Ectodermal cell (in vitro differentiated cells): ENCODE data around the gene CACNB4.
"Not testable (repeated sequence)": the region's sequence is repeated elsewhere in the genome, so short reads cannot be mapped to it uniquely, and the experiment has no call there.

Experiments
- H3K27ac ChIP-seq: 2 replicates; pipeline ENCODE4 v1.7.0; 2013; ENCODE audit warnings: mild to moderate bottlenecking, low read depth, low read length; ENCODE audit not compliant: insufficient read depth, poor library complexity, severe bottlenecking
- H3K27me3 ChIP-seq: 2 replicates; pipeline ENCODE4 v1.7.0; 2013; ENCODE audit warnings: mild to moderate bottlenecking, low read length; ENCODE audit not compliant: insufficient read depth, control insufficient read depth, poor library complexity, severe bottlenecking
- H3K36me3 ChIP-seq: one replicate; pipeline ENCODE4 v1.7.0; 2013; ENCODE audit warnings: low read length; ENCODE audit not compliant: control insufficient read depth, insufficient read depth
- H3K4me1 ChIP-seq: one replicate; pipeline ENCODE4 v1.7.0; 2013; ENCODE audit warnings: low read length; ENCODE audit not compliant: control insufficient read depth, insufficient read depth
- H3K4me3 ChIP-seq: 2 replicates; pipeline ENCODE4 v1.7.0; 2013; ENCODE audit warnings: low read depth, low read length, control low read depth; ENCODE audit not compliant: insufficient read depth
- H3K9me3 ChIP-seq: 2 replicates; pipeline ENCODE4 v1.7.0; 2013; ENCODE audit warnings: mild to moderate bottlenecking, low read length, moderate library complexity; ENCODE audit not compliant: control insufficient read depth
- WGBS, 2 experiments: methylation state at CpG; one replicate each; pipeline ENCODE4 v1.1.7; 2013; ENCODE audit warnings: missing lambda C conversion rate in 2 of 2; 5-methylcytosine and 5-hydroxymethylcytosine counted together

The CACNB4 gene

DNA sequence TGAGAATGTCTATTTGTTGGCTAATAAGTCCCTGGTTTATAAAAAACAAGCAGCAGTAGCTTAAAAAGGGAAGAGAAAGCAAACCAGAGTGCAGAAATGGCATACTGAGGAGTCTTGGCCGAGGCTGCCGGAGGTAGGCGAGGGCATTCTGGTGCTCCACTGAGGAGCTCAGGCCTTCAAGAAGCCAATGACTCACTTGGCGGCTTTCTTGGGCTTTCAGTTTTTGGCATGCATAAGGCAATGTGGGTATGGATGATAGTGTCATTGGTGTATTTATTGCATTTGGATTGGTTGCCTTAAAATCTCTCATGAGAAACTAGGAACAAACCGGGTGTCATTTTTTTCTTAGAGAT is 151.1 kb downstream of the CACNB4 start:
- Histone ChIP-seq H3K36me3 (no peaks in the 10 kb centered on the region), H3K27me3 (no peaks in the 10 kb centered on the region), H3K9me3 (no peaks in the 10 kb centered on the region), H3K4me1 (peaks cover 3% of the 10 kb centered on the region), H3K4me3 (no peak overlapping the region), H3K27ac (no peak overlapping the region)
- 73 to 74% methylated on average over 5 of the region's 5 CpGs for WGBS, 2 experiments

- H3K4me3 ChIP-seq: no peak overlapping the region
- no peaks in the 10 kb centered on the region for H3K36me3 ChIP-seq
- peaks cover 3% of the 10 kb centered on the region for H3K4me1 ChIP-seq
- no peak overlapping the region for H3K27ac ChIP-seq
- 39 to 47% methylated on average over 15 of the region's 15 CpGs for WGBS, 2 experiments
- no peaks in the 10 kb centered on the region for H3K9me3 ChIP-seq
- H3K27me3 ChIP-seq: no peaks in the 10 kb centered on the region
These were observed 151.7 kb downstream of the CACNB4 start for GRCh38 chr2:151946899-151947812.

DNA sequence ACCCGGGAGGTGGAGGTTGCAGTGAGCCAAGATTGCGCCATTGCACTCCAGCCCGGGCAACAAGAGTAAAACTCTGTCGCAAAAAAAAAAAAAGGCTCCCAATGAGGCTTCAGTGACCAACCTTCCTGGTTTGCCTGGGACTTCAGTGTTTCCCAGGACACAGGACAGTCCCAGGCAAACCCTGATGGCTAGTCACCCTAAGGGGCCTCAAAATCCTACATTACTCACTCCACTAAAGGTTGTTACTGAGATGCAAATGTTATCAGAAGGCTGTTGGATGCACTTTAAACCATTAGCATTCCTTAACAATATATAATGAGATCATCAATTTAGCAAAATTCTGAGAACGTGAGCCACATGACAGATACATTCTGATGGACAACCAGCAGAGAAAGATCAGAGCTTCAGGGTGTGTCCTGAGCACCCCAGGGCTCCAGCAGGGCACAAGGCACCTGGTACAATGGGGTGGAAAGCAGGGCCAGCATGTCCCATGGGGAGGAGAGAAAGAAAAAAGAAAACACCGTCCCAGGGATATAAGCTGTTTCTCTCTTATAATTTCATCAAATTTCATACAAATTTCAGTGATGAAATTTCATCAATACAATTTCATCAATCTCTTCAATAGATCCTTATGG is 152.5 kb downstream of the CACNB4 start:
- Histone ChIP-seq H3K27ac (no peak overlapping the region), H3K27me3 (no peaks in the 10 kb centered on the region), H3K9me3 (no peaks in the 10 kb centered on the region), H3K4me3 (no peak overlapping the region), H3K36me3 (no peaks in the 10 kb centered on the region), H3K4me1 (peaks cover 3% of the 10 kb centered on the region)
- WGBS, 2 experiments: 72 to 75% methylated on average over 5 of the region's 6 CpGs

DNA sequence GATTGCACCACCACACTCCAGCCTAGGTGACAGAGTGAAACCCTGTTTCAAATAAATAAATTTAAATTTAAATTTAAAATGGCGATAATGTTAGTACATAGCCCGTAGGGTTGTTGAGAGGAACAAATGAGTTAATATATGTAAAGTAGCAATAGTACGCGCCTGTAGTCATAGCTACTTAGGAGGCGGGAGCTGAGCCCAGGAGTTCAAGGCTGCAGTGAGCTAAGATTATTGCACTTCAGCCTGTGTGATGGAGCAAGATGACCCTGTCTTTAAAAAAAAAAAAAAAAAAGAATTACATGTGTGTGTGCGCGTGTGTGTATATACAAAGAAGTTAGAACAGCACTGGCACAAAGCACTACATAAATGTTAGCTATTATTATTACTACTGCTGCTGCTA is 153.2 kb downstream of the CACNB4 start:
- 97 to 98% methylated on average over 5 of the region's 7 CpGs for WGBS, 2 experiments
- Histone ChIP-seq H3K36me3 (no peaks in the 10 kb centered on the region), H3K9me3 (no peaks in the 10 kb centered on the region), H3K4me3 (no peak overlapping the region), H3K27me3 (no peaks in the 10 kb centered on the region), H3K4me1 (peaks cover 3% of the 10 kb centered on the region), H3K27ac (no peak overlapping the region)

DNA sequence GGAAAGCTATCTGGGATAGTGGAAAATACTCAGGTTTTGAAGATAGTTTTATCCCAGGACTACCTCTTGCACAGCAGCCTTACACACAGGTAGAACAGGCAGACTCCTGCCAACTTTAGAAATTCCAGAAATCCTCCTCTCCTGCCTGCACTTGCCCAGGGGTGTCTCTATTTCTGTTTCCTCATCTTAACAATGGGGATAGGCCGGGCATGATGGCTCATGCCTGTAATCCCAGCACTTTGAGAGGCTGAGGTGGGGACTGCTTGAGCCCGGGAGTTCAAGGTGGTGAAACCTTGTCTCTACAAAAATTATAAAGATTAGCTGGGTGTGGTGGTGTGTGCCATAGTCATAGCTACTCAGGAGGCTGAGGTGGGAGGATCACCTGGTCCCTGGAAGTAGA is 153.7 kb downstream of the CACNB4 start:
- no peak overlapping the region for H3K4me3 ChIP-seq
- no peak overlapping the region for H3K27ac ChIP-seq
- H3K9me3 ChIP-seq: no peaks in the 10 kb centered on the region
- WGBS, 2 experiments: 91 to 93% methylated on average over 2 of the region's 2 CpGs
- H3K36me3 ChIP-seq: no peaks in the 10 kb centered on the region
- H3K4me1 ChIP-seq: peaks cover 3% of the 10 kb centered on the region
- no peaks in the 10 kb centered on the region for H3K27me3 ChIP-seq

- Histone ChIP-seq H3K27ac (no peak overlapping the region), H3K4me3 (no peak overlapping the region), H3K4me1 (peaks cover 3% of the 10 kb centered on the region), H3K27me3 (no peaks in the 10 kb centered on the region), H3K36me3 (no peaks in the 10 kb centered on the region), H3K9me3 (no peaks in the 10 kb centered on the region)
- 96 to 100% methylated on average over 1 of the region's 1 CpG for WGBS, 2 experiments
These were observed 155.4 kb downstream of the CACNB4 start for GRCh38 chr2:151943461-151943860.

DNA sequence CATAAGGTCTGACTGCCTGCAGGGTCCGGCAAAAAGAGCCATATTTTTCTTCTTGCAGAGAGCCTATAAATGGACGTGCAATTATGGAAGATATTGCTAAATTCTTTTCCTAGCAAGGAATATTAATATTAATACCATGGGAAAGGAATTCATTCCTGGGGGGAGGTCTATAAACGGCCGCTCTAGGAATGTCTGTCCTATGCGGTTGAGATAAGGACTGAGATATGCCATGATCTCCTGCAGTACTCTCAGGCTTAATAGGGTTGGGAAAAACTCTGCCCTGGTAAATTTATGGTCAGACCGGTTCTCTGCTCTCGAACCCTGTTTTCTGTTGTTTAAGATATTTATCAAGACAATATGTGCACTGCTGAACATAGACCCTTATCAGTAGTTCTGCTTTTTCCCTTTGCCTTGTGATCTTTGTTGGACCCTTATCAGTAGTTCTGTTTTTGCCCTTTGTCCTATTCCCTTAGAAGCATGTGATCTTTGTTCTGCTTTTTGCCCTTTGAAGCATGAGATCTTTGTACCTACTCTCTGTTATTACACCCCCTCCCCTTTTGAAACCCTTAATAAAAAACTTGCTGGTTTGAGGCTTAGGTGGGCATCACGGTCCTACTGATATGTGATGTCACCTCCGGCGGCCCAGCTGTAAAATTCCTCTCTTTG is 156.2 kb downstream of the CACNB4 start:
- not testable (repeated sequence) for H3K27ac ChIP-seq, H3K36me3 ChIP-seq, H3K4me1 ChIP-seq, H3K9me3 ChIP-seq, H3K27me3 ChIP-seq, H3K4me3 ChIP-seq
- WGBS, 2 experiments: 96 to 98% methylated on average over 8 to 10 of the region's 10 CpGs

DNA sequence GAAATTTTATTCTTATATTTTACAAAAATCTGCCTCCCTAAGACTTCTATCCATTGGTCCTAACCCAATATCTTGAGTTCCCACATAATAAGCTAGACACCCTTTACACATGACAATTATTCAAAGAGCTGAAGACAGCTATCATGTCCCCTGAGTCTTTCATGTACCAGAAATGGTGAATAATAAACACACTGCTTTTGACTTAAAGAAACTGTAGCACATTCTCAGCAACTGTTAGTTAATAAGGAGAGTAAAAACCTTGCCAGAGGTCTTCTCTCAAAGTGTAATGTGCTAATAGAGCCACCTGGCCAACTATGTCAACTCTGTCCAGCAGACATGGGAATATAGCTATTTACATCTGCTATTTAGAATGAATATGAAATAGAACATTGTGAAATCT is 160.9 kb downstream of the CACNB4 start:
- H3K4me3 ChIP-seq: no peak overlapping the region
- H3K4me1 ChIP-seq: no peaks in the 10 kb centered on the region
- H3K36me3 ChIP-seq: no peaks in the 10 kb centered on the region
- H3K27ac ChIP-seq: no peak overlapping the region
- H3K9me3 ChIP-seq: no peaks in the 10 kb centered on the region
- H3K27me3 ChIP-seq: no peaks in the 10 kb centered on the region

- H3K4me1 ChIP-seq: no peaks in the 10 kb centered on the region
- WGBS, 2 experiments: 87 to 91% methylated on average over 4 of the region's 4 CpGs
- no peak overlapping the region for H3K4me3 ChIP-seq
- H3K36me3 ChIP-seq: no peaks in the 10 kb centered on the region
- H3K9me3 ChIP-seq: no peaks in the 10 kb centered on the region
- no peaks in the 10 kb centered on the region for H3K27me3 ChIP-seq
- no peak overlapping the region for H3K27ac ChIP-seq
These were observed 162.2 kb downstream of the CACNB4 start for GRCh38 chr2:151936626-151937025.

GRCh38 chr2:151933266-151933804 is 165.5 kb downstream of the CACNB4 start:
- Histone ChIP-seq H3K27me3 (no peaks in the 10 kb centered on the region), H3K36me3 (no peaks in the 10 kb centered on the region), H3K27ac (no peak overlapping the region), H3K9me3 (no peaks in the 10 kb centered on the region), H3K4me3 (no peak overlapping the region), H3K4me1 (no peaks in the 10 kb centered on the region)
